OCI-LY1 (cell line): ENCODE data around the gene SLIT3.

Experiments
- H2AFZ ChIP-seq: fragments of 200-600 bp; sonication (generic), shearing (Covaris generic); 2 replicates; pipeline ENCODE4 v1.6.0; 2014; ENCODE audit warnings: antibody characterized with exemption, mild to moderate bottlenecking, low read length
- H3F3A ChIP-seq: fragments of 200-600 bp; sonication (generic), shearing (Covaris generic); 2 replicates; pipeline ENCODE4 v1.6.0; 2014; ENCODE audit warnings: mild to moderate bottlenecking, antibody characterized with exemption, low read length, moderate library complexity; ENCODE audit not compliant: insufficient read depth
- H3K27ac ChIP-seq: fragments of 200-600 bp; sonication (generic); 2 replicates; pipeline ENCODE4 v1.5.1; 2014; ENCODE audit warnings: low read length, mixed run types, mild to moderate bottlenecking, low read depth; ENCODE audit not compliant: poor library complexity, severe bottlenecking
- H3K27me3 ChIP-seq: fragments of 200-600 bp; sonication (generic); 2 replicates; pipeline ENCODE4 v1.6.0; 2014; ENCODE audit warnings: antibody characterized with exemption, mild to moderate bottlenecking, low read length, moderate library complexity; ENCODE audit not compliant: insufficient read depth
- H3K36me3 ChIP-seq: fragments of 200-600 bp; sonication (generic); 2 replicates; pipeline ENCODE4 v1.6.1; 2014; ENCODE audit warnings: mild to moderate bottlenecking, antibody characterized with exemption, low read length, moderate library complexity, mixed read lengths; ENCODE audit not compliant: insufficient read depth
- H3K4me1 ChIP-seq: fragments of 200-600 bp; sonication (generic); 2 replicates; pipeline ENCODE4 v1.5.1; 2014; ENCODE audit warnings: mild to moderate bottlenecking, low read length, moderate library complexity; ENCODE audit not compliant: insufficient read depth, severe bottlenecking
- H3K4me2 ChIP-seq: fragments of 200-600 bp; sonication (generic), shearing (Covaris generic); 2 replicates; pipeline ENCODE4 v1.6.1; 2014; ENCODE audit warnings: low read length
- H3K4me3 ChIP-seq: fragments of 200-600 bp; sonication (generic); 2 replicates; pipeline ENCODE4 v1.5.1; 2014; ENCODE audit warnings: low read length, low read depth, mild to moderate bottlenecking, mixed read lengths; ENCODE audit not compliant: poor library complexity, severe bottlenecking
- H3K79me2 ChIP-seq: fragments of 200-600 bp; shearing (Covaris generic); 2 replicates; pipeline ENCODE4 v1.6.1; 2016; ENCODE audit warnings: mixed run types, low read length, mixed read lengths; ENCODE audit not compliant: insufficient read depth
- H3K9ac ChIP-seq: fragments of 200-600 bp; sonication (generic), shearing (Covaris generic); 2 replicates; pipeline ENCODE4 v1.6.1; 2014; ENCODE audit warnings: mild to moderate bottlenecking, low read length, mixed read lengths
- H3K9me2 ChIP-seq: fragments of 200-600 bp; sonication (generic), shearing (Covaris generic); 2 replicates; pipeline ENCODE4 v1.6.1; 2014; ENCODE audit warnings: low read depth, mild to moderate bottlenecking, low read length, mixed read lengths
- H3K9me3 ChIP-seq: fragments of 200-600 bp; shearing (Covaris generic); 2 replicates; pipeline ENCODE4 v1.6.1; 2014; ENCODE audit warnings: low read length, mixed read lengths
- H4K20me1 ChIP-seq: fragments of 200-600 bp; sonication (generic), shearing (Covaris generic); 2 replicates; pipeline ENCODE4 v1.6.0; 2016; ENCODE audit warnings: mild to moderate bottlenecking, low read length; ENCODE audit not compliant: insufficient read depth
- EZH2 ChIP-seq: fragments of 200-600 bp; sonication (generic), shearing (Covaris generic); IDR thresholded peaks from 2 replicates; pipeline ENCODE4 v1.8.0; 2017; ENCODE audit warnings: borderline replicate concordance, mixed run types, mild to moderate bottlenecking, antibody characterized with exemption, low read length, moderate library complexity, mixed read lengths
- TF ChIP-seq, protein P1 (sequence below): fragments of 200-600 bp; sonication (generic), shearing (Covaris generic); IDR thresholded peaks from 2 replicates; pipeline ENCODE4 v1.5.1; 2017; ENCODE audit warnings: mild to moderate bottlenecking, antibody characterized with exemption, low read length, moderate library complexity, mixed read lengths

The SLIT3 gene

DNA sequence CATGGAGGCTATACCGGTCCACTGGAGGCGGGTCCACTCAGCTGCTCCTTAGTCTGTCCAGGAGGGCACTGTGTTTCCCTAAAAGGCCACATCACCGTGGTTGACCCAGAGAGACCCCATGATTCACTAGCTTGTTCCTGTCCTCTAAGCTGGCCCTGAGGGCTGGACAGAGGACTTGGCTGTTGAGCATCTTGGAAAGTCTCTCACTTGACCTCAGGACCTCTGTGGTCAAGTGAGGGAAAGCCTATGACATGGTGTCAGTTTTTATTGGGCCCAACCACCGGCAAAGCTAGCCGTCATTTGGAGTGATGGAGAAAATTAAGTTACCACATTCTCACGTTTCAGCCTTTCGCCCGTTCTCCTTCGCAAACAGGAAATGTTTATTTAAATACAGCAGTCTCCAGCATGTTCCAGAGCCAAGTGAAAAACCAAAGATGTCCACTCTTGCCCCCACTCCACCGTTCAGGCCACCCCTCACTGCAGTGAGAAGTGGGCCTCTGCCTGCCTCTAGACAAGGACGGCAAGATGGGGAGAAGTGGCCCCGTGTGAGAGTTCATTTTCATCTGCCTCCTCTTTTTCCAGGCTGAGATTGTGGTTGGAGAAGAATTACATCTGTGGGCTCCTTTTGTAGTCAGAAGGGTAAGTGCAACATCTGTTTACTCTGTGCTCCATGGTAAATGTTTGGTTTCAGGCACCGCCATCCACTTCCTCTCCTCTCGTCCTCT, 4.4 kb downstream of the SLIT3 start:
- Histone ChIP-seq H4K20me1 (no peaks in the 10 kb centered on the region), H3K36me3 (no peaks in the 10 kb centered on the region), H3K79me2 (no peaks in the 10 kb centered on the region), H3K9ac (no peak overlapping the region), H3K27me3 (no peaks in the 10 kb centered on the region), H3K9me2 (no peaks in the 10 kb centered on the region), H3K27ac (no peak overlapping the region), H3K4me3 (no peak overlapping the region), H3K4me2 (no peak overlapping the region), H3K4me1 (no peaks in the 10 kb centered on the region), H3K9me3 (no peaks in the 10 kb centered on the region), H2AFZ (no peak overlapping the region), H3F3A (no peaks in the 10 kb centered on the region)
- no peak for TF ChIP-seq EZH2
- TF ChIP-seq, protein P1, sequence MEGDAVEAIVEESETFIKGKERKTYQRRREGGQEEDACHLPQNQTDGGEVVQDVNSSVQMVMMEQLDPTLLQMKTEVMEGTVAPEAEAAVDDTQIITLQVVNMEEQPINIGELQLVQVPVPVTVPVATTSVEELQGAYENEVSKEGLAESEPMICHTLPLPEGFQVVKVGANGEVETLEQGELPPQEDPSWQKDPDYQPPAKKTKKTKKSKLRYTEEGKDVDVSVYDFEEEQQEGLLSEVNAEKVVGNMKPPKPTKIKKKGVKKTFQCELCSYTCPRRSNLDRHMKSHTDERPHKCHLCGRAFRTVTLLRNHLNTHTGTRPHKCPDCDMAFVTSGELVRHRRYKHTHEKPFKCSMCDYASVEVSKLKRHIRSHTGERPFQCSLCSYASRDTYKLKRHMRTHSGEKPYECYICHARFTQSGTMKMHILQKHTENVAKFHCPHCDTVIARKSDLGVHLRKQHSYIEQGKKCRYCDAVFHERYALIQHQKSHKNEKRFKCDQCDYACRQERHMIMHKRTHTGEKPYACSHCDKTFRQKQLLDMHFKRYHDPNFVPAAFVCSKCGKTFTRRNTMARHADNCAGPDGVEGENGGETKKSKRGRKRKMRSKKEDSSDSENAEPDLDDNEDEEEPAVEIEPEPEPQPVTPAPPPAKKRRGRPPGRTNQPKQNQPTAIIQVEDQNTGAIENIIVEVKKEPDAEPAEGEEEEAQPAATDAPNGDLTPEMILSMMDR: no peak

DNA sequence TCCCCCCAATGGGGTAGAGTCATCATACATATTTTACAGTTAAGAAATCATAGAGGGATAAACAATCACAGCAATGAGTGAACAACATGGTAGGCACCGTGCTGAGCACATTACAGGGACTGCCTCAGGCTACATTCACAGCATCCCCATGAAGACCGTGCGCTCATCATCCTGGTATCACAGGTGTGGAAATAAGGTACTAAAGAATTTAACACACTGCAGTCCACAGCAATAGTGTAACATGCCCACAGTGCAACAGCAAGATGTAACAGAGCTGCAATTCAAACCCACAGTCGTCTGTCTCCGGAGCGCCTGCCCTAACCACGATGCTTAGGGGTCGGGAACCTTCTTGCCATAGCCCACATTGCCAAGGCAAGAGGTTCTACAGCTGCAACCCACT, 5.6 kb downstream of the SLIT3 start:
- H3K4me2 ChIP-seq: no peak overlapping the region
- H3K9me2 ChIP-seq: no peaks in the 10 kb centered on the region
- H3K27ac ChIP-seq: no peak overlapping the region
- H3K9ac ChIP-seq: no peak overlapping the region
- H3K36me3 ChIP-seq: no peaks in the 10 kb centered on the region
- H3K79me2 ChIP-seq: no peaks in the 10 kb centered on the region
- H3K4me1 ChIP-seq: no peaks in the 10 kb centered on the region
- H2AFZ ChIP-seq: no peak overlapping the region
- no peak for TF ChIP-seq EZH2
- TF ChIP-seq, protein P1: no peak
- no peaks in the 10 kb centered on the region for H3K27me3 ChIP-seq
- H3F3A ChIP-seq: no peaks in the 10 kb centered on the region
- H3K9me3 ChIP-seq: no peaks in the 10 kb centered on the region
- no peaks in the 10 kb centered on the region for H4K20me1 ChIP-seq
- H3K4me3 ChIP-seq: no peak overlapping the region

DNA sequence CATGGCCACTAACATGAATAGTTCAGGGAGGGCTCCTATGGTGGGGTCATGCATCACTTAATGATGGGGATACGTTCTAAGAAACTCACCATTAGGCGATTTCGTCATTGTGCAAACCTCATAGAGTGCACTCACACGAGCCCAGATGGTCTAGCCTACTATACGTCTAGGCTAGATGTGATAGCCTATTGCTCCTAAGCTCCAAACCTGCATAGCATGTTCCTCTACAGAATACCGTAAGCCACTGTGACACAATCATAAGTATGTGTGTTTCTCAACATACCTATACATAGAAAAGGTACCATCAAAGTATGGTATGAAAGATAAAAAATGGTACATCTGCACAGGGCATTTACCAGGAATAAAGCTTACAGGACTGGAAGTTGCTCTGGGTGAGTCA, 6.3 kb downstream of the SLIT3 start:
- Histone ChIP-seq H4K20me1 (no peaks in the 10 kb centered on the region), H3K4me2 (no peak overlapping the region), H3K36me3 (no peaks in the 10 kb centered on the region), H3K4me3 (no peak overlapping the region), H3K27me3 (no peaks in the 10 kb centered on the region), H3K79me2 (no peaks in the 10 kb centered on the region), H3K9me2 (no peaks in the 10 kb centered on the region), H3K27ac (no peak overlapping the region), H2AFZ (no peak overlapping the region), H3F3A (no peaks in the 10 kb centered on the region), H3K4me1 (no peaks in the 10 kb centered on the region), H3K9me3 (no peaks in the 10 kb centered on the region), H3K9ac (no peak overlapping the region)
- no peak for TF ChIP-seq EZH2
- TF ChIP-seq, protein P1: no peak
